Measurements from ENCODE around the gene NUDT5. TPM values are rescaled to one million over a fixed set of nuclear protein-coding genes. Genes with fewer than 3 reads are reported as not detected.

Gene NUDT5
- total and polyA plus RNA-seq, 7 donors = 20.0 to 52.9 (median 30.0) TPM

DNA sequence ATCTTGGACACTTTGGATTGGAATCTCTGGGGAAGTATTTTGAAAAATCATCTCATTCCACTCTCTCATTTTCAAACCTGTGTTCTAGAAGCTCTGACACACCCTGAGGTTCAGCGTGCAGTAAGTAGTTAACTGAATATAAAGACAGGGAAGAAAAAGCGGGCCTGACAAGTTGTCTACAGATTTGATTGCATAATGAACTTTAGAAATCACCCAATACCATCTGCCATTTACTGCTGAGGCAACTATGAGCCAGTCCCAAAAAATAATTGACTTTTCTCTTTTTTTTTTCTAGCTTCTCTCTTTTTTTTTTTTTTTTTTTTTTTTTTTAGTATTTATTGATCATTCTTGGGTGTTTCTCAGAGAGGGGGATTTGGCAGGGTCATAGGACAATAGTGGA lies 29.8 kb upstream of the NUDT5 start:
- WGBS, 2 donors = 94 to 99% methylated on average over 2 of the region's 2 CpGs
- H3K27ac ChIP-seq = peak overlapping the region in 2 of 4 donors; percentile 54 to 78
- no peak overlapping the region for H3K4me3 ChIP-seq
- DNase-seq = no peak
- no peak for TF ChIP-seq EP300 (IDR thresholded peaks at IDR 0.05)
- no peak for TF ChIP-seq POLR2A (IDR thresholded peaks at IDR 0.05)
- TF ChIP-seq POLR2AphosphoS5 (IDR thresholded peaks at IDR 0.05) = no peak
- TF ChIP-seq, protein P1, sequence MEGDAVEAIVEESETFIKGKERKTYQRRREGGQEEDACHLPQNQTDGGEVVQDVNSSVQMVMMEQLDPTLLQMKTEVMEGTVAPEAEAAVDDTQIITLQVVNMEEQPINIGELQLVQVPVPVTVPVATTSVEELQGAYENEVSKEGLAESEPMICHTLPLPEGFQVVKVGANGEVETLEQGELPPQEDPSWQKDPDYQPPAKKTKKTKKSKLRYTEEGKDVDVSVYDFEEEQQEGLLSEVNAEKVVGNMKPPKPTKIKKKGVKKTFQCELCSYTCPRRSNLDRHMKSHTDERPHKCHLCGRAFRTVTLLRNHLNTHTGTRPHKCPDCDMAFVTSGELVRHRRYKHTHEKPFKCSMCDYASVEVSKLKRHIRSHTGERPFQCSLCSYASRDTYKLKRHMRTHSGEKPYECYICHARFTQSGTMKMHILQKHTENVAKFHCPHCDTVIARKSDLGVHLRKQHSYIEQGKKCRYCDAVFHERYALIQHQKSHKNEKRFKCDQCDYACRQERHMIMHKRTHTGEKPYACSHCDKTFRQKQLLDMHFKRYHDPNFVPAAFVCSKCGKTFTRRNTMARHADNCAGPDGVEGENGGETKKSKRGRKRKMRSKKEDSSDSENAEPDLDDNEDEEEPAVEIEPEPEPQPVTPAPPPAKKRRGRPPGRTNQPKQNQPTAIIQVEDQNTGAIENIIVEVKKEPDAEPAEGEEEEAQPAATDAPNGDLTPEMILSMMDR (IDR thresholded peaks at IDR 0.05) = no peak
- H3K36me3 ChIP-seq = peaks cover 0 to 22% (median 2%) of the 10 kb centered on the region in 4 donors
- no peaks in the 10 kb centered on the region for H3K27me3 ChIP-seq
- H3K4me1 ChIP-seq = peaks cover 0 to 36% (median 31%) of the 10 kb centered on the region in 4 donors
- intact Hi-C loops (cut with DNase I) = no loop called here
- no peaks in the 10 kb centered on the region for H3K9me3 ChIP-seq

DNA sequence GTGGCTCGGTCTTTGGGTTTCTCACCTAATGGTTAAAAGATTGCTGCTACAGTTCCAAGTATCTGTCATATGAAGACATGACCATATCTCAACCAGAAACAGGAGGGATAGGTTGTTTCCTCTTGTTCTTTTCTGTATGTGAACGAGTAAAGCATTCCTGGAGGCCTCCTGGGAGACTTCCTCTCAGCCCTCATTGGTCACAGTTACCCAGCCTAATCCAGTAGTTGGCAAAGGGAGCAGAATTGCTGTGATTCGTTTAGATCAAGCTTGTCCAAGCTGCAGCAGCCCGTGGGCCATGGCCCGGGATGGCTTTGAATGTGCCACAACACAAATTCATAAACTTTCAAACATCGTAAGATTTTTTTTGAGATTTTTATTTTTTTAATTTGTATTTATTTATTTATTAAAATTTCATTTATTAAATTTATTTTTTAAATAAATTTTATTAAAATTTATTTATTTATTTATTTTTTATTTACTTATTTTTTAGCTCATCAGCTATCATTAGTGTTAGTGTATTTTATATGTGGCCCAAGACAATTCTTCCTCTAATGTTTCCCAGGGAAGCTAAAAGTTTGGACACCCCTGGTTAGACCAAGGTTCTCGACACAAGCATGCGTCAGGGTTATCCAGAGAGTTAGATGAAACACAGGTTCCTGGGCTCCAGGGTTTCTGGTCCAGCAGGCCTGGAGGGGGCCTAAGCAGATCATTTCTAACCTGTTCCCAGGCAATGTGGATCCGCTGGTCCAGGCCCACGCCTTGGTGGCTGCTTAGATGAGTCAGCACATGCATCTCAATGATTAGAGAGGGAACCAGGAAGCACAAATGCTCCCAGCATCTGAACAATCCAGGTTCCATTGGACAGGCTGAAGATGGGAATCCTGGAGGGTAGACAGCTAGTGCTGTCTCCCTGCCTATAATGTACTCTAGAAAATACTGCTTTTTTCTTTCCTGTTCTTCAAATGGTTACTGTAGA lies 25.9 kb upstream of the NUDT5 start:
- Histone ChIP-seq H3K4me1 (peaks cover 0 to 45% (median 39%) of the 10 kb centered on the region in 4 donors), H3K9me3 (no peaks in the 10 kb centered on the region), H3K27me3 (no peaks in the 10 kb centered on the region), H3K27ac (peak overlapping the region; percentile 8 to 78 (median 64)), H3K36me3 (peaks cover 0 to 38% (median 13%) of the 10 kb centered on the region in 4 donors), H3K4me3 (no peak overlapping the region)
- WGBS, 2 donors = 93 to 95% methylated on average over 10 of the region's 10 CpGs
- intact Hi-C loops (cut with DNase I) = no loop called here
- TF ChIP-seq POLR2A (IDR thresholded peaks at IDR 0.05) = no peak
- TF ChIP-seq EP300 (IDR thresholded peaks at IDR 0.05) = no peak
- TF ChIP-seq, protein P1 (IDR thresholded peaks at IDR 0.05) = no peak
- TF ChIP-seq POLR2AphosphoS5 (IDR thresholded peaks at IDR 0.05) = no peak
- no peak for DNase-seq

DNA sequence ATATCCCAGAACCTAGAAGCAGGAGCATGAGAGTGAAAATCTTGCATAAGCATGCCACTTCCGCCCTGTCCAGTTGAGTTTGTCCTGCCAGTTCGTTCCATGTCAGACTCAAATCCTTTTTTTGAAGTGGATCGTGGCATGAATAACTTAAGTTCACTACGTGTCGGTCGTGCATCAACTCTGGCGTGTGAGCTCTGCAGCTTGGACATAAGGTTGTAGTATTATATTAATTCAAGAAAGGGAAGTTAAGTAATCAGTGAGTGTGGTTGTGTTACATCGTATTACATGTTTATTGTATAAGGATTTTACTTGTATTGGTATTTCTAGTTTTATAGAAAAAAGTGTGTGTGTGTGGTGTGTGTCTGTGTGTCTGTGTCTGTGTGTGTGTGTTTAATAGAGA lies 23.3 kb upstream of the NUDT5 start:
- H3K36me3 ChIP-seq = peaks cover 0 to 42% (median 13%) of the 10 kb centered on the region in 4 donors
- no peak for DNase-seq
- H3K4me3 ChIP-seq = no peak overlapping the region
- intact Hi-C loops (cut with DNase I) = no loop called here
- TF ChIP-seq POLR2A (IDR thresholded peaks at IDR 0.05) (no peak), EP300 (IDR thresholded peaks at IDR 0.05) (no peak), POLR2AphosphoS5 (IDR thresholded peaks at IDR 0.05) (no peak)
- TF ChIP-seq, protein P1 (IDR thresholded peaks at IDR 0.05) = no peak
- 84 to 90% methylated on average over 8 of the region's 8 CpGs for WGBS, 2 donors
- no peaks in the 10 kb centered on the region for H3K27me3 ChIP-seq
- peaks cover 0 to 48% (median 36%) of the 10 kb centered on the region in 4 donors for H3K4me1 ChIP-seq
- H3K27ac ChIP-seq = peak overlapping the region in 1 of 4 donors; percentile 63
- no peaks in the 10 kb centered on the region for H3K9me3 ChIP-seq

DNA sequence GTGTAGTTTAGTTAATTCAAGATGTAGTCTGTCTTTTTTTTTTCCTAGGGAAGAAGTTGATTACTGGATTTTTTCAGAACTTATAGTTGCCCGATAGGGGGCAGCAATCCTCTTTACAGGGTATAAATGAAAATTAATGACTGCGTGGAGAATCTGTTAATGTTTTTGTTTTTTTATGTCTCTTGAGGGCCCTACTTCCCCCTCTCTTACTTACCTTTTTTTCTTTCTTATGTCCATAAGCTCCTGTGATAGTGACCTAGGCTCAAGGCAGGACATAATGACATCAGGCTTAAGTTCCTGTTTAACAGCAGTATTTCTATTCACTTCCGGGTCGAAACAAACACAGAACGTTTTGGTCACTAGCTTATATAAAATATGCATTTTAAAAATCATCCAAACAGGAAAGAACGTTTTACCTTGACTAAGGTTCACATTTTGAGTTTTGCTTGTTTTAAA lies 19.1 kb upstream of the NUDT5 start:
- peaks cover 0 to 66% (median 27%) of the 10 kb centered on the region in 4 donors for H3K36me3 ChIP-seq
- H3K4me3 ChIP-seq = peak overlapping the region in 2 of 4 donors; percentile 17 to 20
- peaks cover 0 to 27% (median 15%) of the 10 kb centered on the region in 4 donors for H3K4me1 ChIP-seq
- no peak for DNase-seq
- 13 to 21% methylated on average over 6 of the region's 6 CpGs for WGBS, 2 donors
- TF ChIP-seq, protein P1 (IDR thresholded peaks at IDR 0.05) = peak; percentile 27 to 68 (median 50)
- no peak for TF ChIP-seq POLR2AphosphoS5 (IDR thresholded peaks at IDR 0.05)
- H3K27ac ChIP-seq = peak overlapping the region; percentile 18 to 63 (median 62)
- no peaks in the 10 kb centered on the region for H3K27me3 ChIP-seq
- H3K9me3 ChIP-seq = no peaks in the 10 kb centered on the region
- intact Hi-C loops (cut with DNase I) = no loop called here
